GM19455 (cell line): ENCODE measurements around the gene GFRAL.

Source experiments
- ATAC-seq: cut with Tn5 transposase; IDR thresholded peaks from one replicate; pipeline ENCODE4 v1.9.1; 2021; ENCODE audit not compliant: unreplicated experiment

GFRAL gene

DNA sequence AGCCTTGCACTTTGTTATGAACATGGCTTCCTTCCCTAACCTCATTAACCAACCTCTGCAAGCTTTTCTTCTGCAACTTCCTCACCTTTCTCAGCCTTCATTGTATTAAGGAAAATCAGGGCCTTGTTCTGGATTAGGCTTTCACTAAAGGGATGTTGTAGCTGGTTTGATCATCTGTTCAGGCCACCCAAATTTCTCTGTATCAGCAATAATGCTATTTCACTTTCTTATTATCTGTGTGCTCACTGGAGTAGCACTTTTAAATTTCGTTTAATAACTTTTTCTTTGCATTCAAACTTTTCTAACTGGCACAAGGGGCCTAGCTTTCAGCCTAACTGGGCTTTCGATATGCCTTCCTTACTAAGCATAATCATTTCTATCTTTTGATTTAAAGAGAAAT is 96.7 kb downstream of the GFRAL start:
- ATAC-seq: no peak

DNA sequence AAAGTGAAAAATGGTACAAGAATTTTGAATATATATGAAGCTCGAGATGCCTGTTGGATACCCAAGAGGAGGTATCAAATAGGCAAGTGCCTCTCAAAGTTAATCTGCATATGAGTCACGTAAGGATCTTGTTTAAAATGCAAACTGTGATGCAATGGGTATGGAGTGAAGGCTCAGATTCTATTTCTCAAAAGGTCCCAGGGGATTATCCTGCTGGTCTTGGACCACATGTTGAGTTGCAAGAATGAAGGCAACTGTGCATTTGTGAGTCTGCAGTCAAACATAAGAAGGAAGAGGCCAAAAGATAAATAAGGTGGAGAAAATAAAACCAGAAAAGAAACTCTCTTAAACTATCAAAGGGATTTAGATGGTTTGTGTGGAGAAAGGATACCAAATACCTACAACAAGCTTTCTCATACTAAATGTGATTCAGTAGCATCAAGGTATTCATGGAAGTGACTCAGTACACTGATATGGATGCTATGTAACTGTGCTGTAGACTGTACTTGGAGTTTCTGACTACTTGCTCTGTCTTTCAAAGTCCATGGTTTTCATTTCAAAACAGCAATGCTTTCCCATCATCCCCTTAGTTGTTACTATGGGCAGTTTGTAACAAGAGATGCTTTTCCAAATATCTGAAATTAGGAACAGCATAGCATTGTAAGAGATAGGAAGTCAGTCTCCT is 106.3 kb downstream of the GFRAL start:
- no peak for ATAC-seq

DNA sequence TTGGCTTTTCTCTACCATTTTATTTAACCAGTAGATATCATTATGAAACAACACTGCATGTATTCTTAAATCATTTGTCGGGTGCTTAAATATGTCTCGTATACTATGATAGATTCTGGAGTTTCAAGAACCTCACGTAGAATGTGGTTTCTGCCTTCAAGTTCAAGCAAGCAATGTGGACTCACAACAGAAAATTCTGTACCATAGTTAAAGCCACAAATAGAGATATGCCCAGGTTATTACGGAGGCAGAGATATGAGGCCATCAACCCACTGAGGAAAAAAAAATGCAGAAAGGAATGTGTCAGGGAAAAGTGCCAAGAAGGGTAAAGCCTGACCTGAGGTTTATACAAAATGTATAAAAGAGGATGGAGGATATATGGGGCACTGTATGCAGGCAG is 109.9 kb downstream of the GFRAL start:
- ATAC-seq: no peak

- ATAC-seq: no peak
Observed at GRCh38 chr6:55438203-55438602, 110.9 kb downstream of the GFRAL start.

DNA sequence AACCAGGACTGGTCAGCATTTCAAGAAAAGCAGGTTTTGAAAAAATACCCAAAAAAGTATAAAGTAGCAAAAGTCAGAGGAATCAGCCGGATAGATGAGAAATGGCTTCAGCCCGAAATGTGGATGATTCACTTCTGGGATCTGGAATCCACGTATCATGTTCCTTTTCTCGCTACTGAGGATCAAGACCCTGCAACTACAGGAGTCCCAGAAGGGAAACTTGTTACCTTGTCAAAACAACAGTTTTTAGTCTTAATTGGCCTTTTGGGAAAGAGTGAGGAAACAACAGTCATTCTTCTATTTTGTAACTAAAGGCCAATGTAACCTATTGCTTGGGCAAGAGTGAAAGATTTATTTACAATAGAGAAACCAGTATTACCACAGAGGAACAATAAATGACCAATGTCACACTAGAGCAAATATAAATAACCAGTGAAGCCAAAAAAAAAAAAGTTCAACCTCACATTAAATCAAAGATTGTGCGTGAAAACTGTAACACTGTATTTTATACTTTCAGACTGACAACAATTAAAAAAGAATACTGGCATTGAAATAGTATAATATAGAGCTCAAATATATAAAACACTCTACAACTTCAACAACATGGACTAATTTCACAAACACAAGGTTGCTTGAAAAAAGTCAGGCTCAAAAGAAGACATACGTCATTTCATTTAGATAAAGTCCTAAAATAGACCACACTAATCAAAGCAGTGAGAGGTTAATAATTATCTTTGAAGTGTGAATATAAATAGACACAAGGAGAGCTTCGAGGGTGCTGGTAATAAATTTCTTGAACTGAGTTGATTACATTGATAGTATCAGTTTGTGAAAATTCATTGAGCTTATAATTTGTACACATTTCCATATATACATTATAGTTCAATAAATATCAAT is 116.2 kb downstream of the GFRAL start:
- no peak for ATAC-seq

GRCh38 chr6:55445648-55446204 is 118.5 kb downstream of the GFRAL start:
- ATAC-seq: no peak

DNA sequence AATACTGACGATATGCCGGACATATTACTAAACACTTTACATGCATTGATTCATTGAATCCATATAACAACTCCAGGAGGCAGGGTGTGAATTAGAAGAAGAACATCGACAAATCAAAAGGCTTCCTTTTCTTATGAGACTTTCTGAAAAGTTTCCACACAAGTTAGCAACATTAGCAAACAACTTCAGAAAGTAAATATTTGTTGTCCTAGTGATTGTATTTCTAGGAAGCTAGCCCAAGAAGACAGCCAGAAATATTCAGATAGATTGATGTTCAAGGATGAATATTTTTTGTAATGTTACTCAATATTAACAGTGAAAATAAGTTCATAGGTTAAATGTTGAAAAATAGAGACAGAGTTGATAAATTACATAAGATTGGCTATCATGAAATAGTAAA is 120.6 kb downstream of the GFRAL start:
- no peak for ATAC-seq

- no peak for ATAC-seq
Observed at GRCh38 chr6:55448451-55448850, 121.2 kb downstream of the GFRAL start.

GRCh38 chr6:55449225-55449624 is 122.0 kb downstream of the GFRAL start:
- ATAC-seq: no peak

DNA sequence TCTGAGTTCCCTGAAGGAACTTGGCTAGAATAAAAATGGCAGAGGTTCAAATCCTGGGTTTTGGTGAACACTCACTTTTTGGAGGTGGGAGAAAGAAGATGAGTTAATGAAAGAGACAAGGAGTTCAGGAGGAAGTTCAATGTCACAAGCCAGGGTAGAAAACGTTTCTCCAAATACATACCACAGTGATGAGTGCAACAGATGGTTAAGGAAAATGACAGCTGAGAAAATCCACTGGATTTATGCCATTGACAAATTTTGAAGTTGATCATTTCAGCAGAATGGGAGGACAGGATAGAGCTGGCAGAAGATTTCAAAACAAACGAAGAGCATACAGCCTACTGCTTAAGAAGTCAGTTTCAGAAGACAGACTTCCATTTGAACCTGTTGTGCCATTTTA is 122.7 kb downstream of the GFRAL start:
- no peak for ATAC-seq
